Kidney glomerular epithelial cell (primary cell): ENCODE results near the gene RPS18.

Source experiments
- DNase-seq: peaks from one replicate; lab custom pipeline; 2025; lab: John Stamatoyannopoulos, UW

The RPS18 gene

GRCh38 chr6:33314943-33315792 is 43.3 kb downstream of the RPS18 start:
- no peak for DNase-seq

GRCh38 chr6:33315793-33316602 is 44.1 kb downstream of the RPS18 start:
- DNase-seq: no peak

GRCh38 chr6:33316603-33317418 is 44.9 kb downstream of the RPS18 start:
- DNase-seq: no peak

- no peak for DNase-seq
Measured at GRCh38 chr6:33317419-33317668, 45.5 kb downstream of the RPS18 start.

- DNase-seq: peak; percentile 96
Measured at GRCh38 chr6:33317669-33318425, 46.0 kb downstream of the RPS18 start, which contains the start of gene ZBTB22. Gene ZBTB22, minus strand, starts transcription at chr6:33317744. Its CDS starts 828 bp downstream, at chr6:33316916.

- no peak for DNase-seq
Measured at GRCh38 chr6:33318426-33319073, 46.7 kb downstream of the RPS18 start.

- DNase-seq: no peak
Measured at GRCh38 chr6:33319939-33320314, 48.1 kb downstream of the RPS18 start.

- DNase-seq: peak; percentile 69
Measured at GRCh38 chr6:33320315-33321181, 48.7 kb downstream of the RPS18 start.

GRCh38 chr6:33321227-33321626 is 49.4 kb downstream of the RPS18 start:
- no peak for DNase-seq

- no peak for DNase-seq
Measured at GRCh38 chr6:33323623-33323948, 51.7 kb downstream of the RPS18 start.

GRCh38 chr6:33324125-33324524 is 52.2 kb downstream of the RPS18 start:
- DNase-seq: no peak
